Measurements from ENCODE around the gene TGFBR3L. TPM values are rescaled to one million over a fixed set of nuclear protein-coding genes. Genes with fewer than 3 reads are reported as not detected.

The TGFBR3L gene
- total and polyA plus RNA-seq, 10 of the 15 experiments (the other 5 are each of a cell fraction or from before 2014, with no cell fraction given) = 0.20 to 0.23 TPM; not detected in 8

DNA sequence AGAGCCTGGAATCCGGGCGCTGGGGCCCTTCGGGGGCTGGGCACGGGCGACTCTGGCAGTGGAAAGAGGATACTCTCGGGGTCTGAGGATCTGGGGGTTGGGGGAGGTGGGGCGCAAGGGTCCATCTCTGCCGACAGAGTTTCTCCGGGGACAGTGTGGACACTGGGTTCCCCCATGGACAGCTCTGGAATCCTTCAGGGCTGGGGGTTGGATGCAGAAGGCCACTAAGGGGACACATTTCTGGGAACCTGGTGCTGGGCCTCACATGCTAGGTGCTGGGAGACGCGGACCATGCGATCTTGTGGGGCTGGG is 2.3 kb downstream of the TGFBR3L start:
- POLR2A ChIA-PET = interaction anchor here (0.7 kb wide), 1 partner anchor 12 kb away, joined by 3 read pairs; no protein-coding TSS in a partner anchor
- CTCF ChIA-PET = interaction anchor here (0.6 kb wide), 1 partner anchor 29 kb away, joined by 3 read pairs; no protein-coding TSS in a partner anchor
- no peak overlapping the region for H2AFZ ChIP-seq (ENCODE audit: control insufficient read depth, low read depth, low read length)
- no peak for FAIRE-seq
- no TSS peak for BruUV-seq (replicated peaks)
- no peaks in the 10 kb centered on the region for H3K79me2 ChIP-seq (ENCODE audit: control insufficient read depth, insufficient read depth, low read length)
- peaks cover 8 to 21% of the 10 kb centered on the region in 2 experiments for H3K27me3 ChIP-seq (replicated peaks in 1 of 2; ENCODE audit: control insufficient read depth in 2 of 2, insufficient read depth in 2 of 2, low read length in 1 of 2)
- peaks cover 11% of the 10 kb centered on the region for H3K4me1 ChIP-seq (ENCODE audit: control insufficient read depth, insufficient read depth, low read length)
- RAD21 ChIA-PET (ENCODE audit: unreplicated experiment) = no interaction called here
- in situ Hi-C loops (cut with MboI) (no loop called here), intact Hi-C loops (cut with micrococcal nuclease; ENCODE audit: unreplicated experiment) (no loop called here)
- no peak for ATAC-seq
- SMC1A ChIA-PET (ENCODE audit: uncharacterized antibody, unreplicated experiment) = no interaction called here
- H4K20me1 ChIP-seq (ENCODE audit: control insufficient read depth, insufficient read depth) = no peaks in the 10 kb centered on the region
- 15% methylated on average over 10 of the region's 12 CpGs for WGBS (ENCODE audit: insufficient coverage, insufficient replicate concordance, low lambda C conversion rate, missing lambda C conversion rate)
- no peak overlapping the region for H3K4me3 ChIP-seq
- TF ChIP-seq ZBTB33 (IDR thresholded peaks at IDR 0.05) = no peak
- TF ChIP-seq KLF5 (IDR thresholded peaks at IDR 0.05; ENCODE audit: partially characterized antibody) = no peak
- no peak for TF ChIP-seq TARDBP (IDR thresholded peaks at IDR 0.05; ENCODE audit: borderline replicate concordance)
- H3K27ac ChIP-seq (ENCODE audit: control insufficient read depth, insufficient read depth) = no peak overlapping the region
- no peak overlapping the region for H3K9ac ChIP-seq (ENCODE audit: control insufficient read depth, insufficient read depth, low read length)
- DNase-seq (ENCODE audit: low read depth, low spot score) = no peak
- no peaks in the 10 kb centered on the region; the same call in 2 of the 3 replicates for H3K9me3 ChIP-seq (replicated peaks; ENCODE audit: control insufficient read depth, insufficient read depth, low read length)
- H3K4me2 ChIP-seq (ENCODE audit: control insufficient read depth, insufficient read depth) = no peak overlapping the region; the same call in 1 of the 2 replicates
- peaks cover 0 to 7% of the 10 kb centered on the region in 2 experiments; a peak in 3 of 4 replicates for H3K36me3 ChIP-seq (ENCODE audit: control insufficient read depth in 2 of 2, insufficient read depth in 2 of 2, low read length in 1 of 2)

DNA sequence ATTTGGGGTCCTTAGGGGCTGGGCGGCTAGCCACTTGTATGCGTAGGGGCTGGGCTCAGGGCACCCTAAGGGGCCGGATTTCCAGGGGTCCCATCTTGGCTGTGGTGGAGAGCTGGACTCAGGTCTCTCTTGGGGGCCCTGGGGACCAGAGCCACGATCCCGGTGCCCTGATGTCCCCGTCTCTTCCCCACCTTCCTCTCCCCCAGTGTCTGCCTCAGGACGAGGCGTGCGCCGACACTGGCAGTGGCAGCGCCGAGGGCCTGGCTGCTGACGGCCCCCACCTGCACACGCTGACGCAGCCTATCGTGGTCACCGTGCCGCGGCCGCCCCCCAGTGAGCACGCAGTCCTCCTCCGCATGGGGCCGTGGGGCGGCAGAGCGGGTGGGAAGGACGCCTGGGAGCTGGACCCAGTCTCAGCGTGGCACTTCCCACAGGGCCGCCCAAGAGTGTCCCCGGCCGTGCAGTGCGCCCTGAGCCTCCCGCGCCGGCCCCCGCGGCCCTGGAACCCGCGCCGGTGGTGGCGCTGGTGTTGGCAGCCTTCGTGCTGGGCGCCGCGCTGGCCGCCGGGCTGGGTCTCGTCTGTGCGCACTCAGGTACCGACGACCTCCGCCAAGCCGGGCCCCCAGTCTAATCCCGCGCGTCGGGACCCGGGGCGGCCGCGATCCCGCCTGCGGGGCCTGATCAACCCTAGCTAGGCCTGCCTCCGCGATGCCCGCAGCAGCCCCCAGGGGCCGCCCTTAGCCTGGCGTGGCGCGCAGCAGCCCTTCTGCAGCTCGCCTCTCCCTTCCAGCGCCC is 2.8 kb downstream of the TGFBR3L start:
- Histone ChIP-seq H3K27me3 (replicated peaks in 1 of 2; ENCODE audit: control insufficient read depth in 2 of 2, insufficient read depth in 2 of 2, low read length in 1 of 2) (peaks cover 8 to 21% of the 10 kb centered on the region in 2 experiments), H3K27ac (ENCODE audit: control insufficient read depth, insufficient read depth) (no peak overlapping the region), H3K4me3 (no peak overlapping the region), H2AFZ (ENCODE audit: control insufficient read depth, low read depth, low read length) (no peak overlapping the region), H3K9me3 (replicated peaks; ENCODE audit: control insufficient read depth, insufficient read depth, low read length) (no peaks in the 10 kb centered on the region; the same call in 2 of the 3 replicates), H3K4me2 (ENCODE audit: control insufficient read depth, insufficient read depth) (no peak overlapping the region; the same call in 1 of the 2 replicates), H3K9ac (ENCODE audit: control insufficient read depth, insufficient read depth, low read length) (no peak overlapping the region), H3K79me2 (ENCODE audit: control insufficient read depth, insufficient read depth, low read length) (no peaks in the 10 kb centered on the region), H3K36me3 (ENCODE audit: control insufficient read depth in 2 of 2, insufficient read depth in 2 of 2, low read length in 1 of 2) (peaks cover 0 to 3% of the 10 kb centered on the region in 2 experiments; a peak in 2 of 4 replicates), H3K4me1 (ENCODE audit: control insufficient read depth, insufficient read depth, low read length) (peaks cover 11% of the 10 kb centered on the region), H4K20me1 (ENCODE audit: control insufficient read depth, insufficient read depth) (no peaks in the 10 kb centered on the region)
- WGBS (ENCODE audit: insufficient coverage, insufficient replicate concordance, low lambda C conversion rate, missing lambda C conversion rate) = 3% methylated on average over 63 of the region's 71 CpGs
- ATAC-seq (peak; percentile 47), DNase-seq (ENCODE audit: low read depth, low spot score) (no peak), FAIRE-seq (no peak)
- CTCF ChIA-PET = interaction anchor here (0.5 to 1.2 kb wide), 4 partner anchors 10 to 29 kb away, joined by 3 to 4 read pairs (median 3); partner anchors contain the start of gene TIMM44
- POLR2A ChIA-PET = interaction anchor here (0.7 kb wide), 1 partner anchor 12 kb away, joined by 3 read pairs; no protein-coding TSS in a partner anchor
- RAD21 ChIA-PET (ENCODE audit: unreplicated experiment) = no interaction called here
- no TSS peak for BruUV-seq (replicated peaks)
- in situ Hi-C loops (cut with MboI) = no loop called here
- SMC1A ChIA-PET (ENCODE audit: uncharacterized antibody, unreplicated experiment) = interaction anchor here (1.6 kb wide), 1 partner anchor 27 kb away, joined by 3 read pairs; no protein-coding TSS in a partner anchor
- intact Hi-C loops (cut with micrococcal nuclease; ENCODE audit: unreplicated experiment) = no loop called here
- TF ChIP-seq IKZF1 (conservative IDR thresholded peaks at IDR 0.05) = 0 out of 2 replicates have a peak, but pooled peaks have one; percentile 14
- TF ChIP-seq NR2C1 (IDR thresholded peaks at IDR 0.05) = no peak
- no peak for TF ChIP-seq NFXL1 (IDR thresholded peaks at IDR 0.05; ENCODE audit: borderline replicate concordance)
- no peak for TF ChIP-seq ZBTB40 (IDR thresholded peaks at IDR 0.05; ENCODE audit: borderline replicate concordance)
- TF ChIP-seq BACH1 (IDR thresholded peaks at IDR 0.05; ENCODE audit: borderline replicate concordance) = peak; percentile 37; the same call in 1 of the 2 replicates

Measured in GM12878 (cell line).